ENCODE measurements around the gene CARD19.

DNA sequence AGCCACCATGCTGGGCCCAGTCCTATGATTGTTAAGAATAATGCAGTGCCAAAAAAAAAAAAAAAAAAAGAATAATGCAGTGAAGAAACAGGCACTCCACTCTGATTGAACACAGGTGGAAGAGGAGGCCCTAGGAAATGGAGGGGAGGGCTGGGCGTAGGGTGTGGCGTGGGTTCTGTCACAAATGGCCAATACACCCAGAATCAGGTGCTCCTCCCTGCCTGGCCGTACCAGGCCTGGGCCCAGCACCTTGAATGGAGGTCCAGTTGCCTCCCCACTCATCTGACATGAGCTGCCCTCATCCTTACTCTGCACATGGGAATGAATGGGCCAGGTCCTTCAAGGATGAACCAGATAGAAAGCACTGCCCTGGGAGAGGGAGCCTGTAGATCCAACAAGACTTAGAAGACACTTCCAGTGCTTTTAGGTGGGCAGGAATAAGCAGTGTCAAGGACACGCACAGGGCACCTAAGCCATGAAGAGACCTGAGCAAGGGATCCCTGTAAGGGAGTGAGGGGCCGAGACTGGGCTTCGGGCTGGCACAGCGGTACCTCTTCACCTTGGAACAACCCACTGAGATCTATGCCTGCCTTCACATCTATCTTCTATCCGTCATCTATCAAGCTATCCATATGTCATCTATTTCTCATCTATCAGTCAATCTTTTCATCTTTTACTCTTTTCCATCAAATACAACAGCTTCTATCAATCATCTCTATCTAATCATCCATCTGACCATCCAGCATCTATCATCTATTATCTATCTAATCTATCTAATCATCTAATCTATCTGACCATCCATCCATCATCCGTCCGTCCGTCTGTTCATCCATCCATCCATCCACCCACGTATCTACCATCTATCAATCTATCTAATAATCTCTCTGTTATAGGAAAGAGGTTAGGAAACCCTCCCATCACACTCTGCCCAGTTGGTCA lies 22.2 kb downstream of the CARD19 start:
- TF ChIP-seq EZH2 (optimal IDR thresholded peaks at IDR 0.05; ENCODE audit: low read depth, low read length) (no peak), EZH2phosphoT487 (IDR thresholded peaks at IDR 0.05; ENCODE audit: low read length) (no peak)
- TF ChIP-seq, protein P1, sequence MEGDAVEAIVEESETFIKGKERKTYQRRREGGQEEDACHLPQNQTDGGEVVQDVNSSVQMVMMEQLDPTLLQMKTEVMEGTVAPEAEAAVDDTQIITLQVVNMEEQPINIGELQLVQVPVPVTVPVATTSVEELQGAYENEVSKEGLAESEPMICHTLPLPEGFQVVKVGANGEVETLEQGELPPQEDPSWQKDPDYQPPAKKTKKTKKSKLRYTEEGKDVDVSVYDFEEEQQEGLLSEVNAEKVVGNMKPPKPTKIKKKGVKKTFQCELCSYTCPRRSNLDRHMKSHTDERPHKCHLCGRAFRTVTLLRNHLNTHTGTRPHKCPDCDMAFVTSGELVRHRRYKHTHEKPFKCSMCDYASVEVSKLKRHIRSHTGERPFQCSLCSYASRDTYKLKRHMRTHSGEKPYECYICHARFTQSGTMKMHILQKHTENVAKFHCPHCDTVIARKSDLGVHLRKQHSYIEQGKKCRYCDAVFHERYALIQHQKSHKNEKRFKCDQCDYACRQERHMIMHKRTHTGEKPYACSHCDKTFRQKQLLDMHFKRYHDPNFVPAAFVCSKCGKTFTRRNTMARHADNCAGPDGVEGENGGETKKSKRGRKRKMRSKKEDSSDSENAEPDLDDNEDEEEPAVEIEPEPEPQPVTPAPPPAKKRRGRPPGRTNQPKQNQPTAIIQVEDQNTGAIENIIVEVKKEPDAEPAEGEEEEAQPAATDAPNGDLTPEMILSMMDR (IDR thresholded peaks at IDR 0.05; ENCODE audit: low read length) = no peak

Measured in MM.1S (cell line).